ENCODE measurements around the gene VPREB3. TPM values are rescaled to one million over a fixed set of nuclear protein-coding genes. Genes with fewer than 3 reads are reported as not detected.

VPREB3 gene
- polyA plus RNA-seq, 1 donor (not counting 4 experiments of a cell fraction or from before 2014, with no cell fraction given) = not detected

GRCh38 chr22:23779731-23780130, 25.5 kb upstream of the VPREB3 start:
- H4K20me1 ChIP-seq (ENCODE audit: control insufficient read depth, extremely low read depth, insufficient read depth, low read length) = no peaks in the 10 kb centered on the region
- H3K27ac ChIP-seq (ENCODE audit: control insufficient read depth, insufficient read depth, low read length) = no peak overlapping the region
- peaks cover 15% of the 10 kb centered on the region for H3K4me1 ChIP-seq (ENCODE audit: control insufficient read depth, extremely low read depth, insufficient read depth, low read length)
- no peak for FAIRE-seq
- no peak overlapping the region for H2AFZ ChIP-seq (ENCODE audit: control insufficient read depth, low read length)
- dilution Hi-C loops (cut with MboI; ENCODE audit: extremely low pct_ligation_motif_present, low sequenced_read_pairs) = no loop called here
- DNase-seq (ENCODE audit: low read depth, low spot score) = no peak
- H3K9me3 ChIP-seq (ENCODE audit: control insufficient read depth, low read depth, low read length) = no peaks in the 10 kb centered on the region
- TF ChIP-seq CTCF (optimal IDR thresholded peaks at IDR 0.05 in 1 of 3, IDR thresholded peaks at IDR 0.05 in 1 of 3, conservative IDR thresholded peaks at IDR 0.05 in 1 of 3; ENCODE audit: extremely low read depth in 1 of 3, insufficient read depth in 2 of 3, low read length in 3 of 3) = no peak
- no peak for TF ChIP-seq EZH2 (IDR thresholded peaks at IDR 0.05; ENCODE audit: low read length)
- no peaks in the 10 kb centered on the region for H3K79me2 ChIP-seq (ENCODE audit: control insufficient read depth, insufficient read depth, low read length)
- no peaks in the 10 kb centered on the region for H3K36me3 ChIP-seq (ENCODE audit: control insufficient read depth in 2 of 2, extremely low read depth in 1 of 2, insufficient read depth in 2 of 2, low read length in 2 of 2)
- no peaks in the 10 kb centered on the region for H3K9me1 ChIP-seq (ENCODE audit: control insufficient read depth, extremely low read depth, insufficient read depth, low read length)
- H3K4me3 ChIP-seq (ENCODE audit: control insufficient read depth in 2 of 3, extremely low read depth in 1 of 3, insufficient read depth in 2 of 3, low read depth in 1 of 3, low read length in 3 of 3) = no peak overlapping the region
- no peaks in the 10 kb centered on the region for H3K27me3 ChIP-seq (ENCODE audit: control insufficient read depth, extremely low read depth, insufficient read depth, low read length)
- H3K9ac ChIP-seq (ENCODE audit: control insufficient read depth, extremely low read depth, insufficient read depth, low read length) = no peak overlapping the region
- no peak overlapping the region for H3K4me2 ChIP-seq (ENCODE audit: control insufficient read depth, extremely low read depth, insufficient read depth, low read depth, low read length)

GRCh38 chr22:23779083-23779482, 24.9 kb upstream of the VPREB3 start:
- H3K4me3 ChIP-seq (ENCODE audit: control insufficient read depth in 2 of 3, extremely low read depth in 1 of 3, insufficient read depth in 2 of 3, low read depth in 1 of 3, low read length in 3 of 3) = no peak overlapping the region
- peaks cover 15% of the 10 kb centered on the region for H3K4me1 ChIP-seq (ENCODE audit: control insufficient read depth, extremely low read depth, insufficient read depth, low read length)
- H4K20me1 ChIP-seq (ENCODE audit: control insufficient read depth, extremely low read depth, insufficient read depth, low read length) = no peaks in the 10 kb centered on the region
- H3K36me3 ChIP-seq (ENCODE audit: control insufficient read depth in 2 of 2, extremely low read depth in 1 of 2, insufficient read depth in 2 of 2, low read length in 2 of 2) = no peaks in the 10 kb centered on the region
- TF ChIP-seq CTCF (optimal IDR thresholded peaks at IDR 0.05 in 1 of 3, IDR thresholded peaks at IDR 0.05 in 1 of 3, conservative IDR thresholded peaks at IDR 0.05 in 1 of 3; ENCODE audit: extremely low read depth in 1 of 3, insufficient read depth in 2 of 3, low read length in 3 of 3) = no peak
- no peak for TF ChIP-seq EZH2 (IDR thresholded peaks at IDR 0.05; ENCODE audit: low read length)
- no peak overlapping the region for H2AFZ ChIP-seq (ENCODE audit: control insufficient read depth, low read length)
- DNase-seq (ENCODE audit: low read depth, low spot score) = no peak
- H3K4me2 ChIP-seq (ENCODE audit: control insufficient read depth, extremely low read depth, insufficient read depth, low read depth, low read length) = no peak overlapping the region
- dilution Hi-C loops (cut with MboI; ENCODE audit: extremely low pct_ligation_motif_present, low sequenced_read_pairs) = no loop called here
- H3K9ac ChIP-seq (ENCODE audit: control insufficient read depth, extremely low read depth, insufficient read depth, low read length) = no peak overlapping the region
- H3K27me3 ChIP-seq (ENCODE audit: control insufficient read depth, extremely low read depth, insufficient read depth, low read length) = peaks cover 1% of the 10 kb centered on the region
- H3K27ac ChIP-seq (ENCODE audit: control insufficient read depth, insufficient read depth, low read length) = no peak overlapping the region
- no peaks in the 10 kb centered on the region for H3K9me1 ChIP-seq (ENCODE audit: control insufficient read depth, extremely low read depth, insufficient read depth, low read length)
- no peaks in the 10 kb centered on the region for H3K79me2 ChIP-seq (ENCODE audit: control insufficient read depth, insufficient read depth, low read length)
- no peak for FAIRE-seq
- no peaks in the 10 kb centered on the region for H3K9me3 ChIP-seq (ENCODE audit: control insufficient read depth, low read depth, low read length)
